ENCODE results near the gene PPP6R3.
"Not testable (repeated sequence)": the region's sequence is repeated elsewhere in the genome, so short reads cannot be mapped to it uniquely, and the experiment has no call there.

Gene PPP6R3

DNA sequence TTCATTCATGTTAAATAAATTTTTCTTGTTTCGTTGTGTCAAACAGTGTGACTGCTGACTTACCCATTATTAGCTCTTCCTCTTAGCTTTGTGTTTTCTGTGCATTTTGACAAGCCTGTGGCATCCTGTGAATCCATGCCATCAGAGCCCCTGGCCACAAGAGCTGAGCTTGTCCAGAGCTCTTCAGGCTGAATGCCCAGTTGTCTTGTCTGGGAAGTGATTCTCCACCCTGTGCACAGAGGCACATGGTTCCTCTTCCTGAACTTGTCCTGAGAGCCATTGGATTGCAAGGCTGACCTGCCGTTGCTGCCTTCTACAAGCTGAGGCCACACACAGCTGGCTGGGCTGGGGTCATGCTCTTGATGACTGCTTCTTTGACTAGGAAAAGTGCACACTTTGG, 64.1 kb downstream of the PPP6R3 start:
- no peak for DNase-seq (ENCODE audit: low read depth in 2 of 2)

DNA sequence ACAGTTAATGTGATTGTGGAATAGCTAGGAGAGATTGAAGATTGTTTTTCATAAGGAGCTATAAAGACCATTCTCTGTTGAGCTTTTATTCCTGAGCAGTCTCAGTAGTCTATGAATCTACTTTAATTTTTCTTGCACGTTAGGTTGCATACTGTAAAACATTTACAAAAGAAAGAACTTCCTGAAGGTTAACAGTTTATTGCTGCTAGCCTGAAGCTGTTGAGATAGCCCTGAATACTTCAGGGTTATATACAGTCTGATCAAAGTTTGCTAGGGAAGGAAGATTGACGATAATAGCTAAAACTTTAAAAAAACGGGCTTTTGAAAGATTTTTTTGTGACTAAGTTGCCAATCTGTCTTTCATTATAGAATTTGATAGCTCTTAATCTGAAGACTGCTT, 64.8 kb downstream of the PPP6R3 start:
- no peak for DNase-seq (ENCODE audit: low read depth in 2 of 2)

DNA sequence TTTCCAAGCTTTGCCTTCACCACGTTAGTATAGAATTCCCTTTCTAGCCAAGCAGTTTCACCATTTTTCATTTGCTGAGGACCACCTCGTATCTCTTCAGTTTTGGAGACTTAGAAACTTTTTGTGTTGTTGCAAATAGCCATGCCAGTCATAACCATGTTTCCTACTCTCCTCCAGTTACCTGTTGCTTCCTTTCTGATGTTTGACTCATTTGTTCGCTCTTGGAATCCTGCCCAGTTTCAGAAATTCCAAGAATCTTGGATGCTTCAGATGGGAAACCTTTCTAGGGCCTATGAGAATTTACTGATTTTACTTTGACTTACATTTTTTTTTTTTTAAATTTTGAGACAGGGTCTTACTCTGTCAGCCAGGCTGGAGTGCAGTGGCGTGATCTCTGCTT, 65.4 kb downstream of the PPP6R3 start:
- DNase-seq (ENCODE audit: low read depth in 2 of 2), result no peak

DNA sequence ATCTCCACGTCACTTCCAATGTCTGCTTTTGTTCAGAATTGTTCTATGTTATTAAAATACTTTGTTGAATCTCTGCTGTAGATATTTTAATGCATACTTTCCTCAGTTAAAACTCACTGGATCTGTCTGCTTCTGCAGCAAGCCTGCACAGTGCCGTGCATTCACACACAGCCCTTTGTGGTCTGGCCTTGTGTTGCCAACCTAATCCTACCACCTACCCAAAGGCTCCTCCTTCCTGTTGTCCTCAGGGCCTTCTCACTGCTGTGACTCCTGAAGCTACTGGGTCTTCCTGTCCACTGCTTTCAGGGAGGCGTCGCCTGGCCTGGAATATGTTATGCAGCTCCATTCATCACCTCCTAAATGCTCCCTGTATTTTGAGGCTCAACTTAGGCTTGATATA, 67.0 kb downstream of the PPP6R3 start:
- DNase-seq (ENCODE audit: low read depth in 2 of 2), result no peak

DNA sequence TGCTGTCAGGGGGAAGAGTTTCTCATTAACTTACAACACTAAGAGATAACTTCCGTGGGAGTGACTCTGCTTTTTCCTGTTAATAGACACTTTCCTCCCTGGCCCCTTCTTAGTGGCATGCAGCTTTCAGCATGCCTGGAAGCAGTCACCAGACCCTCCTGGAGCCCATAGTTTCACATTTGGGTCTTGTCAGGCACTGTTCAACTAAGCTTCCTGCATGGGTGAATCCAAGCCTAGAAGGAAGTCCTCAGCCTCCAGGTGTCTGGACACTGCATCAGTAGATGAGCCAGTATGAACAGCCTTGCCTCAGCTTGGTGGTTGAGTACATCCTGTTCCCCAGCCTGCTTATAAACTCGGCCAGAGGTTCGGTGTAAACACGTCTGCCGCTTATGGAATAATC, 68.1 kb downstream of the PPP6R3 start:
- no peak for DNase-seq (ENCODE audit: low read depth in 2 of 2)

DNA sequence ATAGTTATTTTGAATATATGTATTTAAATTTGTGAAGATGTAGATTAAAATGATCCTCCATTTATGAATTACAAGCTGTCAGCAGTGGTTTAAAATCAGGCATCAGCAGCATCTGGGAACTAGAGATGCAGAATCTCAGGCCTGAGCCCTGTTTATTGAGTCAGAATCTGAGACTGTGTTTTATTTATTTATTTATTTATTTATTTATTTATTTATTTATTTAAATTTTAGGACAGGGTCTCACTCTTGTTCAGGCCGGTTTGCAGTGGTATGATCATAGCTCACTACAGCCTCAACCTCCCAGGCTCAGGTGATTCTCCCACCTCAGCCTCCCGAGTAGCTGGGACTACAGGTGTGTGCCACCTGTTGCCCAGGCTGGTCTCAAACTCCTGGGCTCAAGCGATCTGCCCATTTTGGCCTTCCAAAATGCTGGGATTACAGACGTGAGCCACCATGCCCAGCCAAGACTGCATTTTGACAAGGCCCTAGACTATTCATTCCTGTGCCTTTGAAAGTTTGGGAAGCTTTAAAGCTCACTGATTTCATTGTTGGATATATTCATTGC, 70.7 kb downstream of the PPP6R3 start:
- no peak for DNase-seq (ENCODE audit: low read depth in 2 of 2)

DNA sequence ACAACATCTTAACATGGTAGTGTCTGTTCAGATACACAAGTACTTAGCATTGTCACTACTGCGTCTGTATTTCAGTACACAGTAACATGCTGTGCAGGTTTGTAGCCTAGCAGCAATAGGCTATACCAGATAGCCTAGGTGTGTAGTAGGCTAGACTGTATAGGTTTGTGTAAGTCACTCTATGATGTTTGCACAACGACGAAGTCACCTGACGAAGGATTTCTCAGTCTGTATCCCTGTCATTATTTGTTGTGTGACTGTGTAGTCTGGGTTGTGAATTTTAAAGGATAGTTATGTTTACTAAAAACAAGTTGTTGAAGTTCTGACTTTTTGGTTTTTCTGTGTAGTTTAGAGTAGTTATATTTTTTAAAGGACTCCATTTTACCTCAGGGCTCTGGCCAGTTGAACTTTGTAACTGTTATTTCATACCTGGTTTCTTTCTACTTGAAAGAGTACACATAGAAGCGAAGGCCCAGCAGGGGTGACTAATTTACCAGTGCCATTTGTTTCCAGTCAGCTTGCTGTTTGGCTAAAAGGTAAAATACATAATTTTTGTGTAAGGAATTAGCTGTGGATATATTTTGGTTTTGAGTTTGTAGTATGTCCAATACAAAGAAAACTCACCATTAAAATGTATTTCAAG, 72.3 kb downstream of the PPP6R3 start:
- no peak for DNase-seq (ENCODE audit: low read depth in 2 of 2)

DNA sequence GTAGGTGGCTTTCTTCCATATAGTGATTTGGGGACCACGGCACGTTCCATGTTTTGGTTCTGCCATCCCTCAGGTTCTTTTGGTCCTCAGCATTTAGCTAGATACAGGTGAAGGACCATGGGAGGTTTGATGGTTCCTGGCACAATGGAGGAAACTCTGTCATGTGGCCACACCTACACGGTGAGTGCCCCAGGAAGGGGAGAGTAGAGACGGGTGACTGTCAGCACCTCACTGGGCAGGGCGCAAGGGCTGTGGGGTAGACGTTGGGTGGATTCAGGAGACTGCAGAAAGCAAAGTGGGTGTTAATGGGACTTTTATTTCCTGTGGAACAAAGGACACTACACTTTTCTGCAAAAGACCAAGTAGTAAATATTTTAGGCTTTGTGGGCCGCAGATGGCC, 73.4 kb downstream of the PPP6R3 start:
- no peak for DNase-seq (ENCODE audit: low read depth in 2 of 2)

DNA sequence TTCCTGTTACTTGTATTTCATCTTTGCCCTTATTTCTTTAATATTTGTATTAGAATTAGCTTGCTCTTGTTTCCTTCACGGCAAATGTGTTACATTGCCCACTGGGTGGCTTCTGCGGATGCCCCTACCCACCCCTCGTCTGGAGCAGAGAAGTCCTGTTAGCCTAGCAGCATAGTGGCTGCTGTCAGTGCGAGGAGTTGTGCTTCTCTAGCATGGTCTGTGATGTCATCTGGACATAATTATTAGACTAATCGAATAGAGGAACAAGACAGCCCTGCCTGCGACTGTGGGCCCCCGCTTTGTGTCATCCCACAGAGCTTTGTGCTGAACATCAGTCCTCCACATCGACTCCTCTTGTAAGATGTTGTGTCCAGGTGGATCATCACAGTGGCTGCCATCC, 74.5 kb downstream of the PPP6R3 start:
- no peak for DNase-seq (ENCODE audit: low read depth in 2 of 2)

DNA sequence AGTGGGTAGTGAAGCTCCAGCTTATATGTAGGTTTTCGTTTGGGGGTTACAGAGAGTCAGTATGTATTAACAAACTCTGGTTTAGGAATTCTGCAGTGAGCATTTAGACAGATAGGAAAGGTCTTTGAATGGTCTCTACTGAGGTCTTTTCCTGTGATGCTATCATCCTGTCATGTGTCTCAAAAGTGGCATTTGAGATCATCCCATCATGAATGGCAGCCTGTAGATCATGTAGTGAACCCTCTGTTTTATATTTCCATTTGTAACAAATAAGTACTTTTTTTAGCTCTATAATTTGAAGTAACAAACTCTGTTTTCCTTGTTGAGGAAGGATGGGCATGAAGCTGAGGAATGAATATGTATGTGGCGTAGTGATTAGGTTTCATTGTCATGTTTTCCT, 76.2 kb downstream of the PPP6R3 start:
- no peak for DNase-seq (ENCODE audit: low read depth in 2 of 2)

DNA sequence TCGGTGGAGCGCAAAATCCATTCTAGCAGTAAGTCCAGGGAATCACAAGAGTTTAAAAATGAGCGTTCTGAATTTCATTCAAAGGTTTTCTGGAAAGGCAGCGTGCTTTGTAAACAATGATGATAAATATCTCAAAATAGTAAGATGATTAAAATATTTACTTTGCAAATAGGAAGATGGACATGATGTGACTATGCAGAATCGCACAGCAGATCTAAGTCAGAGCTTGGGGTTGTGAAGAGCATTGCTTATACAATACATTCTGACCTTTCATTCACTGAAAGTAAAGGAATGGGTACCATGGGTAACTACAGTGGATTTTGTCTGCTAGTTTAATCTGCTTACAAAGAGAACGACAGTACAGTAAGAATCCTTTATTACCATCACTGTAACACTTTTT, 77.5 kb downstream of the PPP6R3 start:
- DNase-seq (ENCODE audit: low read depth in 2 of 2), result no peak

DNA sequence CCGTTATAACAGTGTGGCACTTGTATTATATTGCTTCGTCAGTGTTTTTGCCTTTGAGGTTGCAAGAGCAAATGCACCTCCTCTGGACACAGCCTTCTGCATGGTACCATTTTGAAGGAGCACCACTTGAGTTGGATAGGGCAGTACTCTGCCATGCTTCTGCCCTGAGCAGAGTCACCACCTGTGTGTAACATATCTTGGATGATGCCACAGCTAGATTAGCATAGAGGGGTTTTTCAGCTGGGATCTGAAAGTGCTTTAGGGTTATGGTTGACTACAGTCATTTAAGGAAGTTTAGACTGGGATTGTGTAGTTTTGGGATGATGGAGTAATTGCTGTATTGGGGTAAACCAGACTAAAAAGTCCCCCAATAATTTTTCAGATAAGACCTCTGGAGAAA, 78.8 kb downstream of the PPP6R3 start:
- no peak for DNase-seq (ENCODE audit: low read depth in 2 of 2)

DNA sequence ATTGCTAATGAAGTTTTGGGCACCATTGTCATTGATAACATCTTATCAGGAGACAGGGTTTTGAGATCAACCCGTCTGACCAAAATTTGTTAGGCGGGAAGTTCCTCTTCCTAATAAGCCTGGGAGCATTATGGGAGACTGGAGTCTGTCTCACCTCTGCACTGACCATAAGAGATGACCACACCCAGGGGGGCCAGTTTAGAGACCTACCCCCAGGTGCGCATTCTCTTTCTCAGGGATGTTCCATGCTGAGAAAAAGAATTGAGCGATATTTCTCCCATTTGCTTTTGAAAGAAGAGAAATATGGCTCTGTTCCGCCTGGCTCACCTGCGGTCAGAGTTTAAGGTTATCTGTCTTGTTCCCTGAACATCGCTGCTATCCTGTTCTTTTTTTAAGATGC, 80.0 kb downstream of the PPP6R3 start:
- DNase-seq (ENCODE audit: low read depth in 2 of 2), result not testable (repeated sequence)

DNA sequence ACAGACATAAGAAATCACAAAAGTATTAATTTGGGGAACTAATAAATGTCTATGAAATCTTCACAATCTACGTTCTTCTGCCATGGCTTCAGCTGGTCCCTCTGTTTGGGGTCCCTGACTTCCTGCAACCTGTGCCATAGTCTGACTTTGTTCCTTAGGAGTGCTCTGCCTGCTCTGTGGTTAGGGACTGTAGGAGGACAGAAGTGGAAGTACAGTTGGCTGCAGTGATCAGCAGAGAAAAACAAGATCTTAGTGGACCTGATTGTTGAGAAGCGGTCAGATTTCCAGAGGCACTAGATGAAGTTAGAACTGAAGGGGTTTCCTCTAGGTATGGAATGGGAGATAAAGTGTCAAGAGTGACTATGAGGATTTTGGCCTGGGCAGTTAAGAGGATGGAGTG, 80.6 kb downstream of the PPP6R3 start:
- no peak for DNase-seq (ENCODE audit: low read depth in 2 of 2)

DNA sequence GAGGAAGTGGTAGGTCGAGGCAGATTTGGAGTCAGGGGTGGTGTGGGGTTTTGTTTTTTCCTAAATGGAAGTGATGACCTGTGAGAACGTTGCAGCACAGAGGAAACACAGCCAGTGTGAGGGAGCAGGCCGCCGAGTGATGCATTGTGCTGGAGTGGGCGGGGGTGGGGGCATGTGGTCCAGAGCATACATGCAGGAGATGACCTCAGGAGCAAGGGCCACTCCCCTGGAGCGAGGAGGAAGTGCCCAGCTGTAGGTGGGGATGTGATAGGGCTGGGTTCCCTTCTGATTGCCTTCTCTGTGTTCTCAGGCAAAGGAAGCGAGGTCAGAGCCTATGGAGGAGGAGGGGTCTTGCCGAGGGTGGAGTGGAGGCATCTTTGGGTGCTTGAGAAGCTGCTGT, 81.4 kb downstream of the PPP6R3 start:
- no peak for DNase-seq (ENCODE audit: low read depth in 2 of 2)

DNA sequence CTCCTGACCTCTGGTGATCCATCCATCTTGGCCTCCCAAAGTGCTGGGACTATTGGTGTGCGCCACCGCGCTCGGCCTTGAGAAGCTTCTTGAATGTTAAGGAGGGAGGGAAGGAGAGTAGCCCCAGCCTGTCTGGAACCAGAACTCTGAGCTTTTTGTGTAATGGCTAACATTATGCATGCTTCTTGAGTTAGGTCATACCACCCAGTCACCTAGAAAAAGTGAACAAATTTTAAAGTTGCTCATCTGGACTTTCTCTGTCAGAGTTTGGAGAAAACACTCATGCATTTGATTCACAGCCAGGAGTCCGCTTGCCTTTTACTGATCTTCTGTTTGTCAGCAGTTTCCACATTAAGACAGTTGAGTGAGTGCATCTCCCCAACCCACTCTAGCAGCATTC, 82.1 kb downstream of the PPP6R3 start:
- no peak for DNase-seq (ENCODE audit: low read depth in 2 of 2)

DNA sequence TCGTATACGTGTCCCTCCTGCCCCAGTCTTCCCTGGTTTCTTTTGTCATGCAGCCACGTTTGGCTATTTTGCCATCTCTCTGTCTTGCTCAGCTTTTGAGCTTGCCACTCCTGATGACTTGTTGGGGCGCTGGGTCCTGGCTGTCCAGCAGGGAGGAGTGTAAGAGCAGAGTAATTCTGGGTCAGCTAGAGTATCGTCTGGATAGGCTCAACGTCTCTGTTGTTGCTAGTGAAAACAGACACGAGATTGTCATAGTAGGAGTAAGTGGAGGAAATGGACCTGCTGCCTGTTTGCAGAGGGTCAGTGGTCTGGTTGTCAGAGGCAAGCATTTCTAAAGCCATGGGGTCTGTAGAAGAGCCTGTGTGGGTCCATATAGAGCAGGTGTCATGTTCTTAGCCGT, 83.0 kb downstream of the PPP6R3 start:
- DNase-seq (ENCODE audit: low read depth in 2 of 2), result no peak

DNA sequence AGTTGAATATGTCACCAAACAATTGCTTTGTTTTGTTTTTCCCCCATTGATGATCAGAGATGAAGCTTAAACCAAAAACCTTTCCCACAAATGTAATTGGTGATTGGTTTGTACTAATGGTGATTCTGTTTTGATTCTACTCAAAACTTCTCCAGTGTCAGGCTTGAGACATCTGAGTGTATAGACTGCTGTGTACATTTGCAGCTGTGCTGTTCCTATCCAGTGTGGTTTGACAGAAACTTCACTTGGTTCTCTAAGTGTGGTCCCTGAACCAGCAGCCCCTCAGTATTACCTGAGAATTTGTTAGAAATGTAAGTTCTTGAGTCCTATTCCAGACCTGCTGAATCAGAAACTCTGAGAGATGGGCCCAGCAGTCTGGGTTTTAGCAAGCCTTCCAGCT, 84.8 kb downstream of the PPP6R3 start:
- no peak for DNase-seq (ENCODE audit: low read depth in 2 of 2)

DNA sequence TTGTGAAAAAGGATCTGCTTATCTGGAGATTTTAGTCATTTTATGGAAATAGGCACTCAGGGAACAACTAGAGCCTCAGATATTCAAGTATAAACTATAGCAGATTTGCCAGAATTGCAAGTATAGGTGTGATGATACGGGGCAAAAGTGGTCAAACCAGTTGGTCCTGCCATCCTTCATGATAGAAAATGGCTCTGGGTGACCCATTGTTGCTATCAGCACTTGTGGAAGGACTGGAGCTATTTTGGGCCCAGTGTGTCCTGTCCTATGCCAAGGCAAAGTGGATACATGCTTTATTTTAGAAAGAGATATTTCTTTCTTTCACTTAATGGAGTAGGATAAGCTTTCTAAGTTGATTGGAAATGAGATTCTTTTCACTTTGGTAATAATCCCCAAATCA, 85.2 kb downstream of the PPP6R3 start:
- DNase-seq (ENCODE audit: low read depth in 2 of 2), result no peak

DNA sequence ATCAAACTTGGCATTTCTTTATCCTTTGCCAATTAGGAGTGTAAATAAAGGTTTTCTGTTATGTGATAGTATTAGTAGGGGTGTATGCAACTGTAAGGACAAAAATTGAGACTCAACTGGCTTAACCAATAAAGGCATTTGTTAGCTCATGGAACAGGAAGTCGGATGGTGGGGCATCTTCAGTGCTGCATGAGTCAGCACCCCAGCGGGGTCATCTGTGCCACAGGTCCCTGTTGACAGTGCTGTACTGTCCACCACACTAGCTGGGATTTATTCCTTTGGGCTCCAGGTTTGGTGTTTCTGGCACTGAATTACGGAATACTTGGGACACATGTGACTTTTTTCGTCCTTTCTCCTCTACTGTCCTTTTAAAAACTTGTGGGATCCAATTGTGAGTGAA, 86.0 kb downstream of the PPP6R3 start:
- DNase-seq (ENCODE audit: low read depth in 2 of 2), result no peak

DNA sequence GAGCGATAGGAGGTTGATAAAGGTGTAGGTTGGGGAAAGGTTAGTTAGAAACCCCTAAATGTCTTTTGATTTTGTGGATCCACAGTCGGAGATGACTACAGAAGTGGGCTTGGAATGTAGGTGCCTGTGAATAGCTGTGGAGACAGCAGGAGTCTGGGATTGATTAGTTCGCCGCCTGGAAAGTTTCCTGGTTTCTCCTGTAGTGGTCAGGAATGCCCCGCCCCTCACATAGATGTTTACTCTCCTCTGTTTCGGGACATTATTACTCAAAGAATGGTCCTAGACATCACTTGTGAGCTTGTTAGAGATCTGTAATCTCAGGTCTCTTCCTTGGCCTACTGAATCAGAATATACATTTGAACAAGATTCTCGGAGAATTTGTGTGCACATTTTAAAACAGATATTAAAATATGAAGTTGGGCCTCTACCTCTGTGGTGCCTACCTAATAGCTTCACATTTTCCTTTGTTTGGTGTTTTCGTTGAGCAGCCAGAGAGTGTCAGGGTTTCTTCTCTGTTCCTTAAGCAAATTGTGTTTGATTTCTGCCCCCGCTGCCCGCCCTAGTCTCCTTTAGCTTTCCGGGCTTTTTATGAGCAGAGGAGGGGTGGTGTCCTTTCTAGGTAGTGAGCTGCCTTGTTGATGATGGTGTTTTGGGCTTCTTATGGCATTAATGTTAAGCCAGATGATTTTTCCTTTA, 89.4 kb downstream of the PPP6R3 start:
- no peak for DNase-seq (ENCODE audit: low read depth in 2 of 2)

DNA sequence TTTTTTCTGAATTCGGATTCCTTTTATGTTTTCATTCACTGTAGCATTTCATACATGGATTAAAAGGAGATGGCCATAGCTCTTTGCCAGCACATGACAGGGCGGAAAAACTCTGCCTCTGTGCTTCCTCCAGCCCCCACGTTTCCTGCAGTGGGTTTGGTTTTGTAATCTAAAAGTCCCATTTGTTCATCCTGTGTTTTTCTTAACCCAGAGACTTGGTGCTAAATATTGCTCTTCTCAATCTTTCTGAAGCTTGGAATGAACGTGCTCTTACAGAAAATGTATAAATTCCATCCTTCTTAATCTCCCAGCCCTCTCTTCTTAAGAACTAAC, 89.9 kb downstream of the PPP6R3 start:
- DNase-seq (ENCODE audit: low read depth in 2 of 2), result no peak

DNA sequence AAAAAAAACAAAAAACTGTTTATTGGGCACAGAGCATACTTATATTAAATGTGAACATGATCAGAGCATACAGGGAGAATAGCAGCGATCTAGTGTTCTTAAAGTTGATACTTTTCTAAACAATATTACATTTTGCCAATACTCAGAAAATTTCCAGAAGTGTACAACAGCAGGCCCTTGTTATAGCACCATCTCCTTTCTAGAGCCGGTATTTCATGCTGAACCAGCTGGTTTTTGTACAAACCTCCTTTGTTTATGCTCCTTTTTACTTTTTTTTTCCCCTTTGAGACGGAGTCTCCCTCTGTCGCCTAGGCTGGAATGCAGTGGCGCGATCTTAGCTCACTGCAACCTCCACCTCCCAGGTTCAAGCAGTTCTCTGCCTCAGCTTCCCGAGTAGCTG, 90.7 kb downstream of the PPP6R3 start:
- DNase-seq (ENCODE audit: low read depth in 2 of 2), result no peak

DNA sequence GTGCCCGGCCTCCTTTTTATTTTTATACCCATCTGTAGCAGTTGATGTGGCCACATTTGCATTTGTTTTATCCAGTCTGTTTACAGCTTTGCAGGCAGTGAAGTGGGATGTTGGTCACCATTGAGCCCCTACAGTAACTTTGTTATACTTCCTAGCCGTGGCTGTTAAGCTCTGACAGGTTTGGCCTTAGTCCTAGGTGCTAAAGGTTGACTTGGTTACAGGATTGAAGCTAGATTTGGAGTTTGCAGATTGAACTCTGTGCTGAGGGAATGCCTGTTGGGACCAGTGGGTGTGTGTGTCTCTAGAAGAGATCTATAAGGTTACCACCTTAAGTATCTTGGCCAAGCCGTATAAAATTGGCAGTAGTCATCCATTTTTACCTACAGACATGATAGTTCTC, 91.2 kb downstream of the PPP6R3 start:
- DNase-seq (ENCODE audit: low read depth in 2 of 2), result no peak

All from stimulated activated CD4-positive, alpha-beta T cell treated with anti-CD3 and anti-CD28 coated beads, Interleukin-4, amount 100 ng/mL, for 48 hours (primary cell).